K562 (cell line): ENCODE results near the gene LRRC47. TPM values are rescaled to one million over a fixed set of nuclear protein-coding genes. Genes with fewer than 3 reads are reported as not detected.

Source experiments
- EHMT2 ChIP-seq: fragments of 450-650 bp; IDR thresholded peaks from 2 replicates; pipeline ENCODE4 v1.6.1; 2018; ENCODE audit warnings: antibody characterized with exemption
- EZH2 ChIP-seq: IDR thresholded peaks from 2 replicates; pipeline ENCODE4 v1.6.1; 2012; ENCODE audit warnings: low read depth, mild to moderate bottlenecking, inconsistent platforms, low read length, borderline replicate concordance
- LEF1 ChIP-seq: fragments of 450-650 bp; IDR thresholded peaks from 2 replicates; pipeline ENCODE4 v1.6.1; 2016; ENCODE audit warnings: mild to moderate bottlenecking
- MITF ChIP-seq: IDR thresholded peaks from 2 replicates; pipeline ENCODE4 v1.6.1; 2014; ENCODE audit warnings: antibody characterized with exemption
- NCOA1 ChIP-seq: fragments of 450-650 bp; IDR thresholded peaks from 2 replicates; pipeline ENCODE4 v1.6.1; 2016; ENCODE audit warnings: low read depth
- NKRF ChIP-seq: fragments of 450-650 bp; IDR thresholded peaks from 2 replicates; pipeline ENCODE4 v1.6.1; 2016; ENCODE audit warnings: borderline replicate concordance
- PTBP1 ChIP-seq: fragments of 200-400 bp; formaldehyde crosslinking; IDR thresholded peaks from 2 replicates; pipeline ENCODE4 v1.6.1; 2017; ENCODE audit warnings: low read depth, low read length
- SIRT6 ChIP-seq: IDR thresholded peaks from one replicate; pipeline ENCODE4 v1.6.1; 2012; ENCODE audit warnings: low read depth, mild to moderate bottlenecking, control low read depth, inconsistent platforms, low read length, moderate library complexity
- SP1 ChIP-seq: sonication (generic); formaldehyde crosslinking; IDR thresholded peaks from 2 replicates; pipeline ENCODE4 v1.8.1; 2022; ENCODE audit warnings: mild to moderate bottlenecking, missing genetic modification reagents
- XRCC4 ChIP-seq: IDR thresholded peaks from one replicate; pipeline ENCODE4 v1.6.1; 2011; ENCODE audit not compliant: insufficient read depth, insufficient read length; ENCODE audit errors: extremely low read depth
- ZBTB40 ChIP-seq, 2 experiments: fragments of 450-650 bp in 1 of 2; sonication (generic) in 1 of 2; formaldehyde crosslinking in 1 of 2; IDR thresholded peaks; 2 replicates each; pipeline versions ENCODE4 v1.7.1 to v1.9.0; 2016 to 2022; ENCODE audit warnings: inconsistent platforms in 1 of 2, mild to moderate bottlenecking in 1 of 2, missing genetic modification reagents in 1 of 2
- polyA plus RNA-seq, 8 experiments: library from polyadenylated mRNA; depleted of rRNA in 4 of 8; stranded (reverse) in 5 of 8; unstranded in 3 of 8; fragments of >200 nt; fragmentation: Nextera tagmentation in 2 of 8; fragmentation: Illumina TruSeq in 1 of 8; extraction: Ambion mirVana in 2 of 8; extraction: Trizol in 1 of 8; gene quantifications; 2 replicates each; pipeline versions ENCODE4 v1.2.1 to v1.2.3, GENCODE V29; 2011 to 2014; ENCODE audit warnings: inconsistent platforms in 1 of 8, missing spikeins in 1 of 8
- total RNA-seq, 7 experiments: library from RNA; depleted of rRNA in 6 of 7; stranded (reverse); fragments of >200 nt in 6 of 7; fragmentation: Illumina TruSeq in 2 of 7; extraction: Trizol in 2 of 7; gene quantifications; 2 replicates each; pipeline versions ENCODE4 v1.2.1 to v1.2.3, GENCODE V29; 2011 to 2021; ENCODE audit warnings: low replicate concordance in 1 of 7
- TF ChIP-seq, protein P1 (sequence below): IDR thresholded peaks from 2 replicates; pipeline ENCODE4 v1.6.1; 2011; ENCODE audit warnings: borderline replicate concordance, low read depth, mild to moderate bottlenecking, moderate library complexity, low read length; ENCODE audit not compliant: insufficient read depth, poor library complexity, severe bottlenecking

LRRC47 gene
- total and polyA plus RNA-seq, 9 of the 15 experiments (the other 6 are each of a cell fraction or from before 2014, with no cell fraction given), result 4.6 to 68.0 (median 35.9) TPM

DNA sequence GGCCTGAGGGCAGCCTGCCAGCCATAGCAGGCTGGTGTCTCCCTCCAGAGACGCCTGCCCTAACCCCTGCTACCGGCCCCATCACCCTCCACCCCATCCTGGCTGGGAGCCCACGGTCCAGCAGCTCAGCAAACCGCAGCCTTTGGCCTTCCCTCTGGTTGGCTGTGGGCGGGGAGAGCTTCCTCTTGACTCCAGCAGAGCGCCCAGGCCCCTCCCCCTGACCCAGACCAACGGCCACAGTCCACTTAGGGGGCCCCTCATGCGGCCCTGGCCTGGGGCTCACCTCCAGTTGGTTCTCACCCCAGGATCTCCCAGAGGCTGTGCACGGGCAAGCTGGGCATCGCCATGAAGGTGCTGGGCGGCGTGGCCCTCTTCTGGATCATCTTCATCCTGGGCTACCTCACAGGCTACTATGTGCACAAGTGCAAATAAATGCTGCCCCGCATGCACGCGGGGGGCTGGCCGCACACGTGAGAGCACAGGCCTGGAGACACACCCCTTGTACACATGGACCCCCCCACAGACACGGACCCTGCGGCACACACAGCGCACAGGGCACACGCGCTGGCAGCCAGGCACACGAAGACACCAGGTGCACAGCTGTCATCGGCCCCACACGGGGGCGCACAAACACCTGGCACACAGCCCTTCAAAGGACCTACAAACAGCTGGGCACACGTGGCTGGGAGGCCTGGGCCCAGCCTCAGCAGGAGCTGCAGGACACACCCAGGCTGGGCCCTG lies 20.6 kb downstream of the LRRC47 start (continued):
- TF ChIP-seq PTBP1, result no peak
- TF ChIP-seq NKRF, result peak; percentile 91
- no peak for TF ChIP-seq EZH2
- TF ChIP-seq, protein P1, sequence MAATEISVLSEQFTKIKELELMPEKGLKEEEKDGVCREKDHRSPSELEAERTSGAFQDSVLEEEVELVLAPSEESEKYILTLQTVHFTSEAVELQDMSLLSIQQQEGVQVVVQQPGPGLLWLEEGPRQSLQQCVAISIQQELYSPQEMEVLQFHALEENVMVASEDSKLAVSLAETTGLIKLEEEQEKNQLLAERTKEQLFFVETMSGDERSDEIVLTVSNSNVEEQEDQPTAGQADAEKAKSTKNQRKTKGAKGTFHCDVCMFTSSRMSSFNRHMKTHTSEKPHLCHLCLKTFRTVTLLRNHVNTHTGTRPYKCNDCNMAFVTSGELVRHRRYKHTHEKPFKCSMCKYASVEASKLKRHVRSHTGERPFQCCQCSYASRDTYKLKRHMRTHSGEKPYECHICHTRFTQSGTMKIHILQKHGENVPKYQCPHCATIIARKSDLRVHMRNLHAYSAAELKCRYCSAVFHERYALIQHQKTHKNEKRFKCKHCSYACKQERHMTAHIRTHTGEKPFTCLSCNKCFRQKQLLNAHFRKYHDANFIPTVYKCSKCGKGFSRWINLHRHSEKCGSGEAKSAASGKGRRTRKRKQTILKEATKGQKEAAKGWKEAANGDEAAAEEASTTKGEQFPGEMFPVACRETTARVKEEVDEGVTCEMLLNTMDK, result peak; percentile 98
- TF ChIP-seq ZBTB40 (IDR thresholded peaks at IDR 0.05), result 0 out of 2 replicates have a peak, but pooled peaks have one; percentile 29
- TF ChIP-seq ZBTB40 (CRISPR knock-in tag; IDR thresholded peaks at IDR 0.05), result no peak
- TF ChIP-seq LEF1, result peak; percentile 80
- no peak for TF ChIP-seq EHMT2
- peak; percentile 79 for TF ChIP-seq SP1 (CRISPR knock-in tag)
- TF ChIP-seq XRCC4, result no peak
- TF ChIP-seq SIRT6, result no peak
- TF ChIP-seq MITF, result no peak
- TF ChIP-seq NCOA1, result no peak
